T-helper 2 cell (primary cell): ENCODE data around the gene ANKH.

Source experiments
- DNase-seq, 5 experiments: peaks; one replicate each; pipeline versions ENCODE4 v3.0.0 to v3.0.0-alpha.2; 2012 to 2022

Gene ANKH

DNA sequence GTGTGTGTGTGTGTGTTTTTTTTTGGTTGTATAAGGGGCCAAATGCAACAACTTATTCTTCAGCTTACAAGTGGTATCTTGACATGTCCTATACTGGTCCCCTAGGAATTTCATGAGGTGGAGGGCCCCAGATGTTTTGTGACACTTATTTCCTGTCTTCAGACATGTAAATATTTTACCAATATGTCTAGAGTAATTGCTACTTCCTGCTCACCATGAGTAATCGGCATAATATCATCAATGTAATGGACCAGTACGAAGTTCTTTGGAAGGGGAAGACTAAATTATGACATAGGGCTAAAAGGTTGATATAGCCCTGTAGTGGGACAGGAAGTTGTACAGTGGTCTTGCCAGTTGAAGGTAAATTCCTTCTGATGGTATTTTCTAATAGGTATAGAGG lies 210.7 kb downstream of the ANKH start:
- DNase-seq: no peak

DNA sequence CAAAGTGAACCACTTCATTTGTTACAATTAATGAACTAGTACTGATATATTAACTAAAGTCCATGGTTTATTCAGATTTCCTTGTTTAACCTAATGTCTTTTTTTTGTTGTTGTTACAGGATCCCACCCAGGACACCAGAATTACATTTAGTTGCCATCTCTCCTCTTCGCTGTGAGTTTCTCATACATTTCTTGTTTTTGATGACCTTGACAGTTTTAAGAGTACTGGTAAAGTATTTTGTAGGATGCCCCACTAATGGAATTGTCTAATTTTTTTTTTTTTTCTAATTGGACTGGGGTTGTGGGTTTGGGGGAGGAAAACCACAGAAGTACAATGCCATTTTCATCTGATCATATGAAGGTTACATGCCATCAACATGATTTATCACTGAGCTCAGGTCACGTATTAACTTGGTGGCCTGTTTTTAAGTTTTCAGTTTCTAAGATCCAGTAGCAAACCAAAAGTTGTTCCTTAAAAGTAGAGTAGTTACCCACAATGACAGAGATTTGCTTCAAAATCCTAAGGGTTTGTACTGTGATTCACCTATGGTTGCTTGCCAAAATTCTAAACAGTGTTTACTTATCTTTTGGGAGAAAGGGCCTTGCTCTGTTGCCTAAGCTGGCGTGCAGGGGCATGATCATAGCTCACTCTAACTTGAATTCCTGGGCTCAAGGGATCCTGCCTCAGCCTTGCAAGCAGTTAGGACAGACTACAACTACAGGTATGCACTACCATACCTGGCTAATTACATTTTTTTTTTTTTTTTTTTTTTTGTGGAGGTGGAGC lies 211.6 kb downstream of the ANKH start:
- no peak for DNase-seq

DNA sequence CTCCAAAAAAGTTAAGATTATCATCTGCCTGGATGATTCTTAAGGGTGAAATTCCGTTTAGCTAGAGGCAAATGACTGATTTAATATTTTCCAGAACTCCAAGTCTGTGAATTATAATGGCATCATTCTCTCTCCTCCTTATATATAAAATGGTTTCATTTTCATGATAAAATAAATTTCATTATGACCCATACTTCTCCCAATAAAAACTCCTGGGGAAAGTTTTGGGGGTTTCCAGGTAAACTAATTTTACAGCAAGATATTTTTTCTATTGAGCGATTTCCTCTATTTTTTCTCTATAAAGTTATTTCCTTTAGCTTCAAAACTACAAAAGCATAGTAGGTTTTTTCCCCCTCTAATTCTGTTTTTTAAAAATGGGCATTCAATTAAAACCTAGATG lies 214.7 kb downstream of the ANKH start:
- no peak for DNase-seq

DNA sequence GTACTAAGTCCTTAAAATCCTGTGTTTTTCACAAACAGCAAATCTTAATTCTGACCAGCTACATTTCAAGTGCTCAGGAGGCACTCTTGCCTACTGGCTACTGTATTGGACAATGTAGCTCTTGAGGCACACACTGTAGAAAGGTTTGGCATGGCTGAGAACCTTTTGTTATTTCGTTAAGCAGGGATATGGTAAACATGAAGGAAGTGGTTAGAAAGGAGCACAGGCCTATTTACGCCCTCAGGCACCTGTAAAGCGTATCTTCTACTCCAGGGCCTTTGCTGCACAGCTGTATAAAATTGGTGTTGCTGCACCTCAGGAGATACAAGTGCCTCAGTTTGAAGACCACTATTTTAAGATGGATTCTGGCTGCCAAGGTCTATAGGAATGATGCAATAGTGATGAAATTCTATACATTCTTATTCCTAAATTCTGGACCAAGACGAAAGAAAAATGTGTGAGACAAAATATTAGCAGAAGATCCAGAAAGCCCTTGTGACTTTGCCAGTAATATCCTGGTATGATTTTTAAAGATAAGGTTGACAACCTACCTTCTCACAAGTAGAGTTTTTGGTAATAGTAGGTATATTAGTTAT lies 216.3 kb downstream of the ANKH start:
- DNase-seq: peak in 1 of 5 experiments; percentile 39
